GM20000 (cell line): ENCODE results near the gene NPY.

Experiments
- DNase-seq: peaks from one replicate; pipeline ENCODE4 v3.0.0; 2012; ENCODE audit warnings: low spot score
- TF ChIP-seq, protein P1 (sequence below): IDR thresholded peaks from 2 replicates; pipeline ENCODE4 v1.5.1; 2012; ENCODE audit warnings: mild to moderate bottlenecking, control low read depth; ENCODE audit errors: extremely low read depth, missing control alignments

The NPY gene

DNA sequence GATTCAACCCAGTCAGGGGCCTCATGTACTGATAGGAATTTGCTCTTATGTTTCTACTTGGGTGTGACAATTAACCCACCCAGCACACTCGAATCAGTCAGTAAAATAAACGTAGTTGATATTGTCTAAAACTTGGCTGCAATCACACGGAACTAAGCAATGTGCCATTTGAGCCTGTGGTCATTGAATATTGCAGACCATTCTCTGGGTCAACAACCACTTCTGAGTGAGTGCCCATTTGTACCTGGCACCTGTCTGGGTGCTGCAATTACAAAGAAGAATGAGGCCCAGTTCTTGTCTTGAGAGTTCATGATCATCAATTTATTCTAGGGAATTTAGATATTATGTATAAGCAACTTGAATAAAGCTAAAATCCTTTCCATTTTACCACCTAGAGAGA, 29.8 kb downstream of the NPY start:
- TF ChIP-seq, protein P1, sequence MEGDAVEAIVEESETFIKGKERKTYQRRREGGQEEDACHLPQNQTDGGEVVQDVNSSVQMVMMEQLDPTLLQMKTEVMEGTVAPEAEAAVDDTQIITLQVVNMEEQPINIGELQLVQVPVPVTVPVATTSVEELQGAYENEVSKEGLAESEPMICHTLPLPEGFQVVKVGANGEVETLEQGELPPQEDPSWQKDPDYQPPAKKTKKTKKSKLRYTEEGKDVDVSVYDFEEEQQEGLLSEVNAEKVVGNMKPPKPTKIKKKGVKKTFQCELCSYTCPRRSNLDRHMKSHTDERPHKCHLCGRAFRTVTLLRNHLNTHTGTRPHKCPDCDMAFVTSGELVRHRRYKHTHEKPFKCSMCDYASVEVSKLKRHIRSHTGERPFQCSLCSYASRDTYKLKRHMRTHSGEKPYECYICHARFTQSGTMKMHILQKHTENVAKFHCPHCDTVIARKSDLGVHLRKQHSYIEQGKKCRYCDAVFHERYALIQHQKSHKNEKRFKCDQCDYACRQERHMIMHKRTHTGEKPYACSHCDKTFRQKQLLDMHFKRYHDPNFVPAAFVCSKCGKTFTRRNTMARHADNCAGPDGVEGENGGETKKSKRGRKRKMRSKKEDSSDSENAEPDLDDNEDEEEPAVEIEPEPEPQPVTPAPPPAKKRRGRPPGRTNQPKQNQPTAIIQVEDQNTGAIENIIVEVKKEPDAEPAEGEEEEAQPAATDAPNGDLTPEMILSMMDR: no peak
- DNase-seq: no peak

DNA sequence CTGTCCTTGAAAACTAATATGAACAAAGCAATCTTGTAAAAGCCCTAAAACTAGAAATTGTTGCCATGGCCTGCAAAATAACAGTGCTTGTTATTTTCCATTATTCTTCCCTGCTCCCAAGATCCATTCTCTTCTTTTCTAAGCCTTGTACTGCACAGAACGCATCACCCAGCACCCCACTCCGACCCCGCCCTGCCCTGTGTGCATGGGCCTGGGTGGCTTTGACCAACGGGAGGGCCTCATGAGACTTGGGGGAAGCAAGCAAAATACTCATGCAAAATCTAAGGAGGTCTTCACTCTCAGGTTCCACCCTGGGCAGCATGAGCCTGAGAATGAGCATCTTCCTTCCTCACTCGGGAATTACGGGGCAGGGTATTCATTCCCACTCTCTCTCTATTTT, 32.4 kb downstream of the NPY start:
- TF ChIP-seq, protein P1: no peak
- no peak for DNase-seq

DNA sequence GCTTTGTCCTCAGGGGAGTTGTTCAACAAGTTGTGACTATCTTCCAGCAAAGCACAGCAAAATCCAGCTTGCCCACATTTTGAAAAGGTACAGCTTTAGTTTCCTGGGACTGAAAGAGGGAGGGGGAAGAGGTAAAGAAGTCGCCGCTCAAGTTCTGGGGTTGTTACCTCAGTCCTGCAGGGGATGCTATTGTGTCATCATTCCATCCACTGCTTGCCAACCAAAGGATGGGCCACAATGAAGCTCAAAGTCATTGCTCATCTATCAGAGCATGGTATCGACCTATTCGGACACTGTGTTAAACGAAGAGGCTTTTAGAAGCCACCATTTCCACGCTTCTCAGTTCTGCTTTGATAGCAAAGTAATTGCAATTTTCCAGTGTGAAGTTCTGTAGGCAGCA, 34.3 kb downstream of the NPY start:
- no peak for DNase-seq
- TF ChIP-seq, protein P1: peak; percentile 34

DNA sequence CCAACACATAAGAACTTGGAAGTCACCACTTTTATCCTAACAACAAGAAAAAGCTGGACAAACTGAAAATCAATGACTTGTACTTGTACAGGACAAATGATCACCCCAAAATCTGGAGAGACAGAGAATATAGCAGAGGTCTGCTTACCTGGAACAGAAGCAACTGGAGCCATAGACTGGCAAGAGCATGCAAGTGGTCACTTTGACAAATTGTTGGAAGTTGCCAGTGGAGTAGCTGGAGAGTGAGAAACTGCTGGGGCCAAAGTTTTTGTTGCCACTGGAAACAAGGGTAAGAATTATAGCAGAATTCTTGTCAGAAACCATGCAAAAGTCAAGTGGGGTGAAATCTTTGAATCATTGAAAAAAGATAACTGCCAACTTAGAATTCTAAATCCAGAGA, 35.2 kb downstream of the NPY start:
- no peak for DNase-seq
- TF ChIP-seq, protein P1: no peak

DNA sequence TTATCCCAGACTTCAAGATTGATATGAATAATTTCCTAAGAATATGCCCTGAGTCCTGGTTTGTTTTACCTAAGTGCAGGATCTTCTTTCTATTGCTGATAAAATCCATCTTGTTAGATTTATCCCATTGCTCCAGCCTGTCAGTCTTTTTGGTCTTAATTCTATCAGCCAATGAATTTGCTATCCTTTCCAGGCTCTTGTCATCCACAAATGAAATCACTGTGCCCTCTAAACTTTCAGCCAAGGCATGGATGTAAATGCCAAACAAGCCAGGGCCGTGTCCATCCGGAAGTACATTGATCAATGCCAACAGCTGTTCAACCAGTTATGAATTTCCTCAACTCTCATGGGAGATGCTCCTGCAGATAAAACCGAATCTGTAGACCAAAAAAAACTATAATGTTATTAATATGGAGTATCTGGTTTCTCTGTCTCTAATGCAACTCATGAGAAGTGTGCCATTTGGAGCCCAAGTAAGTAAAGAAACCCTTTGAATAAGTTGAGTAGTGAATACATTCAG, 40.0 kb downstream of the NPY start:
- TF ChIP-seq, protein P1: no peak
- DNase-seq: no peak

DNA sequence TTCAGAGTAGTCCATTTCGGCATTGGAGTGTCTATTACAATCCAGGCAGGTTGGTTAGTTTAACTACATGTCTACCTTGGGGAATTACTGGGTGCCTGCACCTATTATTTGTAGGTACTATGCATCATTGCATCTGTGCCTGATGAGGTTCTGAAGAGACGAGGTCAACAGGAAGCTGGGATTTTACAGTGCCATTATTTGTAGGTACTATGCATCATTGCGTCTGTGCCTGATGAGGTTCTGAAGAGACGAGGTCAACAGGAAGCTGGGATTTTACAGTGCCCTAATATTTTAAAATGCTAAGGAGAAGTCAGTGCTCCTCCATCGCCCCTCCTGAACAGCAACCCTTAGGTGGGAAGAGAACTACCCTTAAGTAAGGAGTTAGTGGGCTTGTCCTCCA, 41.7 kb downstream of the NPY start:
- peak; percentile 10 for DNase-seq
- TF ChIP-seq, protein P1: no peak

DNA sequence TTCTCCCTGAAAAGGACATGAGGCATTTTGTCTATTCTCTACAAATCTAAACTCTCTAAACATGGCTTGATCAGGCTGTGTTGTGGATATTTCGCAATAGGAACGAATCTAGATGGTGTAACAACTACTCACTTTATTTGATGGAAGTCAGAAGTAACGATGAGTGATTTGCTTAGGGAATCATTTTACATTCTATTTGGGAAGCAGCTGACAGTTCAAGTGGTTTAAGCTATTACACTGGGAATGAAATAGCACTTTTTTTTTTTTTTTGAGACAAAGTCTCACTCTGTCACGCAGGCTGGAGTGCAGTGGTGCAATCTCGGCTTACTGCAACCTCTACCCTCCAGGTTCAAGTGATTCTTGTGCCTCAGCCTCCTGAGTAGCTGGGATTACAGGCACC, 44.1 kb downstream of the NPY start:
- no peak for DNase-seq
- TF ChIP-seq, protein P1: no peak
